Type B pancreatic cell (in vitro differentiated cells): ENCODE data around the gene RTN4RL1. TPM values are rescaled to one million over a fixed set of nuclear protein-coding genes. Genes with fewer than 3 reads are reported as not detected.

Experiments used
- DNase-seq: peaks from one replicate; pipeline ENCODE4 v3.0.0; 2021; ENCODE audit warnings: mixed read lengths; ENCODE audit not compliant: unreplicated experiment; ENCODE audit errors: extremely low spot score
- H3K27ac Mint-ChIP-seq: 2 replicates; pipeline ENCODE4 v1.8.0; 2021; ENCODE audit warnings: mild to moderate bottlenecking, mixed read lengths
- H3K27me3 Mint-ChIP-seq: 2 replicates; pipeline ENCODE4 v1.8.0; 2021; ENCODE audit warnings: mixed read lengths
- H3K36me3 Mint-ChIP-seq: 2 replicates; pipeline ENCODE4 v1.8.0; 2021; ENCODE audit warnings: mixed read lengths
- H3K4me1 Mint-ChIP-seq: one replicate; pipeline ENCODE4 v1.8.0; 2021; ENCODE audit warnings: mixed read lengths; ENCODE audit not compliant: unreplicated experiment
- H3K4me3 Mint-ChIP-seq: 2 replicates; pipeline ENCODE4 v1.8.0; 2021; ENCODE audit warnings: mild to moderate bottlenecking, mixed read lengths
- H3K9me3 Mint-ChIP-seq: 2 replicates; pipeline ENCODE4 v1.8.0; 2021; ENCODE audit warnings: mixed read lengths
- total RNA-seq: library from RNA; stranded (reverse); gene quantifications from 2 replicates; pipeline ENCODE4 v1.2.1, GENCODE V29; 2021; ENCODE audit warnings: low replicate concordance
- TF ChIP-seq, protein P1 (sequence below): fragments of 200-600 bp; sonication (generic); conservative IDR thresholded peaks from 2 replicates; pipeline ENCODE4 v1.5.0; 2021; ENCODE audit warnings: antibody characterized with exemption, mild to moderate bottlenecking

RTN4RL1 gene
- total RNA-seq, 1 donor from 2014 or later: 1.7 TPM

DNA sequence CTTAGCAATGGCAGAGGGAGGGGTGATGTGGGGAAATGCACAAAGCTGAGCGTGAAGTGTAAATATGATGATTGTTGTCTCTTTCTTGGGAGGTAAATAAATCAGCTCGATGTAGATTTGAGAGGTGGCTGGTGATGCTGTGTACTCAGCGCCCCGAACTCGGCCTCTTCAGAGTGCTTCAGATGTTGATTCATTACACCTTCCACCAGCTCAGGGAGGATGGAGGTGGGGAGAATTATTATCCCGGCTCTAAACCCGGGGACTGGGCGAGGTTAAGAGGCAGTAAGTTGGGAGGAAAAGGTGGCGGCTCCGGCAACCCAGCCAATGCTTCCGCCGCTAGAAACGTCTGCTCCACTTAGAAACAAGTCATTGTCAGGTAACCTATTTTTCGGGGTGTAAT lies 108.8 kb downstream of the RTN4RL1 start:
- TF ChIP-seq, protein P1, sequence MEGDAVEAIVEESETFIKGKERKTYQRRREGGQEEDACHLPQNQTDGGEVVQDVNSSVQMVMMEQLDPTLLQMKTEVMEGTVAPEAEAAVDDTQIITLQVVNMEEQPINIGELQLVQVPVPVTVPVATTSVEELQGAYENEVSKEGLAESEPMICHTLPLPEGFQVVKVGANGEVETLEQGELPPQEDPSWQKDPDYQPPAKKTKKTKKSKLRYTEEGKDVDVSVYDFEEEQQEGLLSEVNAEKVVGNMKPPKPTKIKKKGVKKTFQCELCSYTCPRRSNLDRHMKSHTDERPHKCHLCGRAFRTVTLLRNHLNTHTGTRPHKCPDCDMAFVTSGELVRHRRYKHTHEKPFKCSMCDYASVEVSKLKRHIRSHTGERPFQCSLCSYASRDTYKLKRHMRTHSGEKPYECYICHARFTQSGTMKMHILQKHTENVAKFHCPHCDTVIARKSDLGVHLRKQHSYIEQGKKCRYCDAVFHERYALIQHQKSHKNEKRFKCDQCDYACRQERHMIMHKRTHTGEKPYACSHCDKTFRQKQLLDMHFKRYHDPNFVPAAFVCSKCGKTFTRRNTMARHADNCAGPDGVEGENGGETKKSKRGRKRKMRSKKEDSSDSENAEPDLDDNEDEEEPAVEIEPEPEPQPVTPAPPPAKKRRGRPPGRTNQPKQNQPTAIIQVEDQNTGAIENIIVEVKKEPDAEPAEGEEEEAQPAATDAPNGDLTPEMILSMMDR: no peak
- Mint-ChIP-seq H3K9me3 (no peaks in the 10 kb centered on the region), H3K4me1 (peaks cover 19% of the 10 kb centered on the region)

GRCh38 chr17:1915889-1916288 lies 109.2 kb downstream of the RTN4RL1 start:
- DNase-seq: no peak
- H3K4me3 Mint-ChIP-seq: no peak overlapping the region
- no peak overlapping the region for H3K27ac Mint-ChIP-seq
- no peaks in the 10 kb centered on the region for H3K36me3 Mint-ChIP-seq
- TF ChIP-seq, protein P1: no peak
- H3K9me3 Mint-ChIP-seq: no peaks in the 10 kb centered on the region
- H3K27me3 Mint-ChIP-seq: peaks cover 39% of the 10 kb centered on the region
- H3K4me1 Mint-ChIP-seq: peaks cover 19% of the 10 kb centered on the region

More for the DNA sequence above, 108.8 kb downstream of the RTN4RL1 start:
- no peaks in the 10 kb centered on the region for H3K36me3 Mint-ChIP-seq
- DNase-seq: no peak
- no peak overlapping the region for H3K4me3 Mint-ChIP-seq
- no peak overlapping the region for H3K27ac Mint-ChIP-seq
- peaks cover 37% of the 10 kb centered on the region for H3K27me3 Mint-ChIP-seq

DNA sequence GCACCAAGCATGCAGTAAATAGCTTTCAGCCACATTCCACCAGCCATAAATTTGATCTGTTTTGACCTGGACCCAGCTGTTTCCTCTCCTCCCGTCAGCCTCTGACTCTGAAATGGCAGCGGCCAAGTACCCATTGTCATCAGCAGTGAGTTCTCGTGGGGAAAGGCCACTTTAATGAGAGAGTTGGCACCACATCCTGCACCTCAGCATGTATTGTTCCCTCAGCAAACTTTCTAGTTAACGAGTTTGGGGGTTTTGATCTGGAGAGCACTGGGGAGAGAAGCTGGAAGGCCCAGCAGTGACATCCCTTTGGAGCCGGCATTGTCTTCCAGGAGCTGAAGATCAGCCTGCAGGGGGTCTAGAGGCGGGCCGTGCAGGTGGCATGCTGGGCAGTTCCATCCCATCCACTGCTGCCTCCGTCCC lies 110.5 kb downstream of the RTN4RL1 start:
- H3K36me3 Mint-ChIP-seq: no peaks in the 10 kb centered on the region
- TF ChIP-seq, protein P1: no peak
- no peaks in the 10 kb centered on the region for H3K9me3 Mint-ChIP-seq
- peaks cover 19% of the 10 kb centered on the region for H3K4me1 Mint-ChIP-seq
- no peak overlapping the region for H3K27ac Mint-ChIP-seq
- H3K4me3 Mint-ChIP-seq: no peak overlapping the region
- no peak for DNase-seq
- peaks cover 46% of the 10 kb centered on the region for H3K27me3 Mint-ChIP-seq

DNA sequence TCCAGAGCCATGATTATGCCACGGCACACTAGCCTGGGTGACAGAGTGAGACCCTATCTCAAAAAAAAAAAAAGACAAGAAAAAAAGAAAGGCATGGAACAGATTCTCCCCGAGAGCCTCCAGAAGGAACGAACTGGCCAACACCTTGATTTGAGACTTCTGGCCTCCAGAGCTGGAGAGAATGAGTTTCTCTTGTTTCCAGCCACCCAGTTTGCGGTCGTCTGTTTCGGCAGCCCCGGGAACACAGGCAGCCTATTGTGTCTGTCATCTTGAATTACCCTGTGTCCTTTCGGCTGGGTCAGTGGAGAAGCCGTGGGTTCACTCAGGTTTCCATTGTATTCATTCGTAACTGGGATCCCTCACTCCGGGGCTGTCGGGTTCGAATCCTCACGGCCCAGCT lies 111.4 kb downstream of the RTN4RL1 start:
- H3K27me3 Mint-ChIP-seq: peaks cover 56% of the 10 kb centered on the region
- H3K27ac Mint-ChIP-seq: no peak overlapping the region
- no peak for DNase-seq
- TF ChIP-seq, protein P1: no peak
- H3K36me3 Mint-ChIP-seq: no peaks in the 10 kb centered on the region
- H3K9me3 Mint-ChIP-seq: no peaks in the 10 kb centered on the region
- peaks cover 18% of the 10 kb centered on the region for H3K4me1 Mint-ChIP-seq
- H3K4me3 Mint-ChIP-seq: no peak overlapping the region

GRCh38 chr17:1912146-1912545 lies 113.0 kb downstream of the RTN4RL1 start:
- Mint-ChIP-seq H3K27ac (no peak overlapping the region), H3K27me3 (peaks cover 68% of the 10 kb centered on the region), H3K4me1 (peaks cover 17% of the 10 kb centered on the region), H3K9me3 (no peaks in the 10 kb centered on the region), H3K36me3 (no peaks in the 10 kb centered on the region), H3K4me3 (no peak overlapping the region)
- no peak for DNase-seq
- TF ChIP-seq, protein P1: no peak

GRCh38 chr17:1909985-1910384 lies 115.1 kb downstream of the RTN4RL1 start:
- no peaks in the 10 kb centered on the region for H3K36me3 Mint-ChIP-seq
- H3K9me3 Mint-ChIP-seq: no peaks in the 10 kb centered on the region
- H3K4me1 Mint-ChIP-seq: peaks cover 26% of the 10 kb centered on the region
- H3K27ac Mint-ChIP-seq: no peak overlapping the region
- TF ChIP-seq, protein P1: no peak
- no peak overlapping the region for H3K4me3 Mint-ChIP-seq
- no peak for DNase-seq
- H3K27me3 Mint-ChIP-seq: peaks cover 72% of the 10 kb centered on the region
